ENCODE results near the gene RNF207.

- TF ChIP-seq, protein P1, sequence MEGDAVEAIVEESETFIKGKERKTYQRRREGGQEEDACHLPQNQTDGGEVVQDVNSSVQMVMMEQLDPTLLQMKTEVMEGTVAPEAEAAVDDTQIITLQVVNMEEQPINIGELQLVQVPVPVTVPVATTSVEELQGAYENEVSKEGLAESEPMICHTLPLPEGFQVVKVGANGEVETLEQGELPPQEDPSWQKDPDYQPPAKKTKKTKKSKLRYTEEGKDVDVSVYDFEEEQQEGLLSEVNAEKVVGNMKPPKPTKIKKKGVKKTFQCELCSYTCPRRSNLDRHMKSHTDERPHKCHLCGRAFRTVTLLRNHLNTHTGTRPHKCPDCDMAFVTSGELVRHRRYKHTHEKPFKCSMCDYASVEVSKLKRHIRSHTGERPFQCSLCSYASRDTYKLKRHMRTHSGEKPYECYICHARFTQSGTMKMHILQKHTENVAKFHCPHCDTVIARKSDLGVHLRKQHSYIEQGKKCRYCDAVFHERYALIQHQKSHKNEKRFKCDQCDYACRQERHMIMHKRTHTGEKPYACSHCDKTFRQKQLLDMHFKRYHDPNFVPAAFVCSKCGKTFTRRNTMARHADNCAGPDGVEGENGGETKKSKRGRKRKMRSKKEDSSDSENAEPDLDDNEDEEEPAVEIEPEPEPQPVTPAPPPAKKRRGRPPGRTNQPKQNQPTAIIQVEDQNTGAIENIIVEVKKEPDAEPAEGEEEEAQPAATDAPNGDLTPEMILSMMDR (IDR thresholded peaks at IDR 0.05), result no peak
- TF ChIP-seq EP300 (IDR thresholded peaks at IDR 0.05) (no peak), POLR2AphosphoS5 (IDR thresholded peaks at IDR 0.05) (no peak)
These were observed 43.1 kb upstream of the RNF207 start for GRCh38 chr1:6162773-6163172.
